H1 (cell line): Measurements from ENCODE around the gene ADIPOR2. TPM values are rescaled to one million over a fixed set of nuclear protein-coding genes. Genes with fewer than 3 reads are reported as not detected.

ENCODE experiments used
- KDM5A ChIP-seq: fragments of 200-600 bp; IDR thresholded peaks from 2 replicates; pipeline ENCODE4 v1.7.1; 2012; ENCODE audit warnings: mild to moderate bottlenecking, low read length, inconsistent platforms, mixed read lengths
- POLR2A ChIP-seq, 2 experiments: IDR thresholded peaks; 1 replicate in 1 of 2; 2 replicates in 1 of 2; pipeline ENCODE4 v1.6.1; 2011; ENCODE audit warnings: low read depth in 2 of 2, low read length in 2 of 2, mild to moderate bottlenecking in 2 of 2; ENCODE audit errors: control extremely low read depth in 1 of 2
- polyA plus RNA-seq, 7 experiments: library from polyadenylated mRNA; depleted of rRNA in 3 of 7; stranded (reverse) in 5 of 7; unstranded in 2 of 7; fragments of >200 nt in 5 of 7; fragments of 200-250 nt in 2 of 7; gene quantifications; 1 replicate in 5 of 7; 2 replicates in 1 of 7; 4 replicates in 1 of 7; pipeline versions ENCODE4 v1.2.1 to v1.2.3, GENCODE V29; 2011 to 2013; ENCODE audit warnings: missing spikeins in 2 of 7, mixed read lengths in 2 of 7
- total RNA-seq: library from RNA; stranded (reverse); fragmentation: NEBNext Ultra II Directional; extraction: Animal tissue kit (Norgen Biotek cat#: 25700); gene quantifications from 2 replicates; pipeline ENCODE4 v1.2.1, GENCODE V29; 2021

The ADIPOR2 gene
- total and polyA plus RNA-seq, 2 of the 8 experiments (the other 6 are each of a cell fraction or from before 2014, with no cell fraction given): 17.5 to 50.8 TPM

- no peak for TF ChIP-seq KDM5A
- no peak for TF ChIP-seq POLR2A (IDR thresholded peaks at IDR 0.05; ENCODE audit: control extremely low read depth in 1 of 2, low read depth in 2 of 2, low read length in 2 of 2)
Observed at GRCh38 chr12:1826401-1826800, 135.5 kb downstream of the ADIPOR2 start (continued).
